NCI-H187 (cell line): ENCODE measurements around the gene TULP3.

Experiments
- DNase-seq, 2 experiments: peaks; one replicate each; lab custom pipeline; 2025; lab: John Stamatoyannopoulos, UW

The TULP3 gene

GRCh38 chr12:2970744-2971143 is 80.1 kb downstream of the TULP3 start:
- no peak for DNase-seq

GRCh38 chr12:2973566-2973965 is 82.9 kb downstream of the TULP3 start:
- no peak for DNase-seq

DNA sequence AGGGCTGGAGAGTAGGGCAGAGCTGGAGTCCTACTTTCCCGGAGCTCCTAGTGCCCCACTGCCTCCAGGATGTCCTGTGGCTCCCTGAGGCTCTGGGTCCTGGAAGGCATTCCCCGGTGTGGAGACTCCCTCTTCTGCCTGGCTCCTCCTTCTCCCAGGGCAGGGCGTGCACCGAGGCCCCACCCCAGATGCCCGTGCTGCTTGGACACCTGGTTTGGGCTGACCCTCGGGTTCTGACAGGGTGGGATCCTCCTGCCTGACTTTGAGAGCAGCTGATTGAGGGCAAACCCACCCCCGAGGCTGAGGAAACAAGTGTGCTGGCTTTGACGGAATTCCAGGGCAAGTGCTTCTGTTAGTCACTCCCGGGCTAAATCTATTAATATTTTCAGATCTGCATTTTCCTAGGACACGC is 83.9 kb downstream of the TULP3 start:
- DNase-seq: no peak

GRCh38 chr12:2976581-2976996 is 85.9 kb downstream of the TULP3 start:
- DNase-seq: no peak

- DNase-seq: no peak
Observed at GRCh38 chr12:2977776-2978175, 87.1 kb downstream of the TULP3 start.

DNA sequence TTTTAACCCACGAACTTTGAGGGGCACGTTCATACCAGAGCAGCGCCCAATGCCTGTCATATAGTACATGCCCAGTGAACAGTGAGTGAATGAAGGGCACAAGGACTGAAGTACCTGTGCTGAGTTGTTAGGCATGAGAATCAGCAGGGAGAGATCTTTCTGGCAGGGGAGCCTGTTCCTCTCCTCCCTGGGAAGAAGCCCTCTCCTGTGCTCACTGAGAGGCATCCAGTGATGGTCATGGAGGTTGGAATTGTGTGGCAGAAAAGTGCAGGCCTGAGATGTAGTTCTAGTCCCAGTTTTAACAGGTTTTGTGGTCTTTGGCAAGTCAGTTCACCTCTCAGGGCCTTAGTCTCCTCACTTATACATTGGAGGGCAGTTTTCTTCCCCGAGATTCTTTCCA is 89.1 kb downstream of the TULP3 start:
- no peak for DNase-seq

DNA sequence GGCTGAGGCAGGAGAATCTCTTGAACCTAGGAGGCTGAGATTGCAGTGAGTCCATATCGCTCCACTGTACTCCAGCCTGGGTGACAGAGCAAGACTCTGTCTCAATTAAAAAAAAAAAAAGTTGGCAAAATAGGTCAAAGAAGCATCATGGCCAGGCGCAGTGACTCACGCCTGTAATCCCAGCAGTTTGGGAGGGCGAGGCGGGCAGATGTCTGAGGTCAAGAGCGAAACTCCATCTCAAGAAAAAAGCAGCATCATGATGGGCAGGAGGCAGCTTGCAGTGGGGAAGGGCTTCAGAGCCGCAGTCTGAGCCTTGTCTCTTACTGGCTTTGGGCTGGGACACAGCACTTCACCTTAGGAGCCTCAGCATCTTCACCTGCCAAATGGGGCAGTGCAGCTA is 89.9 kb downstream of the TULP3 start:
- DNase-seq: no peak

DNA sequence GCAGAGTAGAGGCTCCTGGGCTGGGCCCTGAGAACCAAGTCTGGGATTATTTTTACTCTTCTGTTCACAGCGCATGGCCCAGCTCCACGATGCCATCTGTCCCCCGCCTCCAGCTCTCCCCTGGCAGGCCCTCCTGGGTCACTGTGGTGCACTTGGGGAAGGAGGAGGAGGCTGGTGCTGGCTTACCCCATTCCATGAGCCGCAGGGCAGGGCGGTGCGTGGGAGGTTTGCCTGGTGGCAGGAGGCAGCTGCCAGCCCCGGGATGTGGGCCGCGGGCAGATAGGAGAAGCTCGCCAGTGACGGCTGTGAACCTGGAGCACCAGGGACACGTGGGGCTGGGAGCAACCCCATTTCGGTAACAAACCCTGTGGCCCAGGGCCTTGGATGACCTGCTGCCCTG is 91.7 kb downstream of the TULP3 start:
- no peak for DNase-seq

DNA sequence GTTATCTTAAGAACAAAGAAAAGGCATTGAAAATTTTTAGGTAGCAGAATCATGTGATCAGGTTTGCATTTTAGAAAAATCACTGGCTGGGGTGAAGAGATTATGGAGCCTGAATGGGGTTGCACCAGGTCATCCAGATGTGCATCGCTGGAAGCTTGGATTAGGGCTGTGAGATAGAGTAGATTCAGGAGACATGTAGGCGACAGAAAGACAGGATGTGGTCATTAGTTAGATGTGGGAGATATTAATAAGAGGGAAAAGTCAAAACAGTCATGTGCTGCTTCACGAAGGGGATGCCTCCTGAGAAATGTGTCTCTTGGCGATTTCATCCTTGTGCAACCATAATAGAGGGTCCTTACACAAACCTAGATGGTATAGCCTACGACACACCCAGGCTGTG is 93.6 kb downstream of the TULP3 start:
- DNase-seq: no peak

GRCh38 chr12:2984698-2985097 is 94.0 kb downstream of the TULP3 start:
- DNase-seq: no peak

DNA sequence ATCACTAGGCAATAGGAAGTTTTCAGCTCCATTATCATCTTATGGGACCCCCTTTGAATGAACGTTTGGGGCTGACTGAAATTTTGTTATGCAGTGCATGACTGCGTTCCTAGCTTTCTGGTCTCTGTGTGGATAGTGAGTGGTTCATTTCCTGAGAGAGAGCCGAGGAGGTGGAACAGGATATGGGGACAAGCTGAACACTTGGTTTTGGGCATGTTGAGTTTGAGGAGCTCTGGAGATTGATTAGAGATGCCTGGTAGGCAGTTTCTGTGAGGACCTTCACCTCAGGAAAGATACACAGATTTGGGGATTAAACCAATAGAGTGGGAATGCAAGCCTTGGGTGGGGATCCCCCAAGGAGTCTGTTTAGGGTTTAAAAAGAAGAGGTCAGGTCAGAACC is 96.2 kb downstream of the TULP3 start:
- no peak for DNase-seq

- no peak for DNase-seq
Observed at GRCh38 chr12:2988494-2988893, 97.8 kb downstream of the TULP3 start.
